C4-2B (cell line): Measurements from ENCODE around the gene IBSP.

Experiments
- CTCF ChIP-seq: fragments of 450-650 bp; conservative IDR thresholded peaks from 2 replicates; pipeline ENCODE4 v1.5.1; 2017; ENCODE audit warnings: mild to moderate bottlenecking
- ZFX ChIP-seq: fragments of 450-650 bp; IDR thresholded peaks from 2 replicates; pipeline ENCODE4 v1.6.1; 2017

GRCh38 chr4:87843936-87844335, 44.6 kb downstream of the IBSP start:
- no peak for TF ChIP-seq CTCF
- no peak for TF ChIP-seq ZFX
